Measurements from ENCODE around the gene DGCR2.

DGCR2 gene

DNA sequence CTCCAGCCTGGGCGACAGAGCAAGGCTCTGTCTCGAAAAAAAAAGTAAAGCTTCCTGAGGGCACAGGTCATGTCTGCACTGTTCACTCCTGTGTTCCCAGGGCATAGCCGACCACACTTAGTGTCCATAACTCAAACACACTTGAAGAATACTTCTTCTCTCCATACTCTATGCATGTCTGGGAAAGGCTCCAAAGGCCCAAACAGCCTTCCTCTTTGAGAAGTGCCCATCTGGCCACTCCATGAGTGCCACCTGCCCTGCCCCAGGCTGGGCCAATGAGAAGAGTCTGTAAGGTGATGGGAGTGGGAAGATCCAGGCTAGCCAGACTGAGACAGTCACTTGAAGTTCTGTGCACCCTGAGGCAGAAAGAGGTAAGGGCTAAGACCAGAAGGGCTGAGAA is 24.7 kb downstream of the DGCR2 start:
- TF ChIP-seq, protein P1, sequence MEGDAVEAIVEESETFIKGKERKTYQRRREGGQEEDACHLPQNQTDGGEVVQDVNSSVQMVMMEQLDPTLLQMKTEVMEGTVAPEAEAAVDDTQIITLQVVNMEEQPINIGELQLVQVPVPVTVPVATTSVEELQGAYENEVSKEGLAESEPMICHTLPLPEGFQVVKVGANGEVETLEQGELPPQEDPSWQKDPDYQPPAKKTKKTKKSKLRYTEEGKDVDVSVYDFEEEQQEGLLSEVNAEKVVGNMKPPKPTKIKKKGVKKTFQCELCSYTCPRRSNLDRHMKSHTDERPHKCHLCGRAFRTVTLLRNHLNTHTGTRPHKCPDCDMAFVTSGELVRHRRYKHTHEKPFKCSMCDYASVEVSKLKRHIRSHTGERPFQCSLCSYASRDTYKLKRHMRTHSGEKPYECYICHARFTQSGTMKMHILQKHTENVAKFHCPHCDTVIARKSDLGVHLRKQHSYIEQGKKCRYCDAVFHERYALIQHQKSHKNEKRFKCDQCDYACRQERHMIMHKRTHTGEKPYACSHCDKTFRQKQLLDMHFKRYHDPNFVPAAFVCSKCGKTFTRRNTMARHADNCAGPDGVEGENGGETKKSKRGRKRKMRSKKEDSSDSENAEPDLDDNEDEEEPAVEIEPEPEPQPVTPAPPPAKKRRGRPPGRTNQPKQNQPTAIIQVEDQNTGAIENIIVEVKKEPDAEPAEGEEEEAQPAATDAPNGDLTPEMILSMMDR (conservative IDR thresholded peaks at IDR 0.05; ENCODE audit: low read depth, low read length) = no peak
- no peak for DNase-seq (ENCODE audit: low read depth)
- no peak overlapping the region for H3K4me3 ChIP-seq (ENCODE audit: low read depth, low read length)

DNA sequence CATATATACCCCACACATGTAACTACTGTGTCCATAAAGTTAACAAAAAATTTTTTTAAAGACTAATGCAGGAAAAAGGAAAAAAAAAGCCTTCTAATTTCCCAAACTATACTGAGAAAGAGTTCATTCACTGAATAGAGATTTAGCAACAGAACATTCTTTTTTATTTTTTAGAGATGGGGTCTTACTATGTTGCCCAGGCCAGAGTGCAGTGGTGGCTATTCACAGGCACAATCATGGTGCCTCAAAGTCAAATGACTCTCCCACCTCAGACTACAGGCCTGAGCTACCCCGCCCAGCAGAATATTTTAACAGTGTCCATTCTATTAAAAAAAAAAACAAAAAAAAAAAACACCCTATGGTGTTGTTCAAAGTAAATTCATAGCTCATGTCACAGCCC is 25.7 kb downstream of the DGCR2 start:
- TF ChIP-seq, protein P1 (conservative IDR thresholded peaks at IDR 0.05; ENCODE audit: low read depth, low read length) = no peak

DNA sequence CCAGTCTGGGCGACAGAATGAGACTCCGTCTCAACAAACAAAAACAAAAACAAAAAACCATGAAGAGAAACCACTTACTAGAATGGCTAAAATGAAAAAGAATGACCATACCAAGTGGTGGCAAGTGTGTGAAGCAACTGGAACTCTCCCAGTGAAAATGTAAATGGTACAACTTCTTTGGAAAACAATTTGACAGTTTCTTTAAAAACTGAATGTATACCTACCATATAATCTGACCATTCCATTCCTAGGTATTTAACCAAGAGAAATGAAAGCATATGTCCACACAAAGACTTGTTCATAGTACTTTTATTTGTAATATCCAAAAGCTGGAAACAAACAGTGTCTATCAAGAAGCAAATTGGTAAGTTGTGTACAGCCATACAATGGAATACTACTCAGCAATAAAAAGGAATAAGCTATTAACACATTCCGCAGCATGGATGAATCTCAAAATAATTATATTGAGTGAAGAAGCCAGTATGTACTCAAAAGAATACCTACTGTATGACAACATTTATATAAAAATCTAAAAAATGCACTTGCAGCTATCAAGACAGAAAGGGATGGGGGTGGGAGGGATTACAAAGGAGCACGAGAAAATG is 27.7 kb downstream of the DGCR2 start:
- H3K4me3 ChIP-seq (ENCODE audit: low read depth, low read length) = no peak overlapping the region
- DNase-seq (ENCODE audit: low read depth) = no peak
- TF ChIP-seq, protein P1 (conservative IDR thresholded peaks at IDR 0.05; ENCODE audit: low read depth, low read length) = no peak

More for the DNA sequence above, 25.7 kb downstream of the DGCR2 start:
- no peak for DNase-seq (ENCODE audit: low read depth)
- no peak overlapping the region for H3K4me3 ChIP-seq (ENCODE audit: low read depth, low read length)

DNA sequence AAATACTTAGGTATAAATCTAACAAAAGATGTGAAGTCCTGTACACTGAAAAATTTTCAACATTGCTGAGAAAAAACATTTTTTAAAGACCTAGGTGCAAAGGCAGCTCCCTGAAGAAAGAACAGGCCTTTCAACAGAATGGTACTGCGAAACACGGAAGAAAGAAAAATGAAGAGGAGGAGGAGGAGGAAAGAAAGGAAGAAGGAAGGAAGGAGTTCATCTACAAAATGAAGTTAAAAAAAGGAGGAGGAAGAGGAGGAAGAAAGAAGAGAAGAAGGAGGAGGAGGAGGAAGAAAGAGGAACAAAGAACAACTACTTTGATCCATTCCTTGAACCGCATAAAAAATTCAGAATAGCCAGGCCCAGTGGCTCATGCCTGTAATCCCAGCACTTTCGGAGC is 29.5 kb downstream of the DGCR2 start:
- DNase-seq (ENCODE audit: low read depth) = no peak
- H3K4me3 ChIP-seq (ENCODE audit: low read depth, low read length) = no peak overlapping the region
- TF ChIP-seq, protein P1 (conservative IDR thresholded peaks at IDR 0.05; ENCODE audit: low read depth, low read length) = no peak

DNA sequence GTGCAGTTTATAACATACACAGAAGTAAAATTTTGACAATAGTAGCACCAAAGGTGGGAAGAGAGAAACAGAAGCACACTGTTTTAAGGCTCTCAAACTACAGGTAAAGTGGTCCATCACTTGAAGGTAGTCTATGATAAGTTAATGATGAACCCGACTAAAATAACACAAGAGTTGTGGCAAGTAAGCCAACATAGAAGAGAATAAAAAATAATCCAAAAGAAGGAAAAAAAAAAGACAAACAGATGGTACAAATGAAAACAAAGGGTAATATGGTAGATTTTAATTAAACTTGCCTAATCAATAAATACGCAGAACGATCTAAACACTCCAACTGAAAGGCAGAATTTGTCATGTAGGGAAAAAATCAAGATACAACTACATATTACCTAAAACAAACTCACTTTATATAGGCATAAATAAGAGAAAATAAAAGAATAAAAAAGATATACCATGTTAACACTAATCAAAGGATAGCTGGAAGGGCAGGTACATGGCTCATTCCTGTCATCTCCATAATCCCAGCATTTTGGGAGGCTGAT is 31.6 kb downstream of the DGCR2 start:
- no peak overlapping the region for H3K4me3 ChIP-seq (ENCODE audit: low read depth, low read length)
- TF ChIP-seq, protein P1 (conservative IDR thresholded peaks at IDR 0.05; ENCODE audit: low read depth, low read length) = no peak
- DNase-seq (ENCODE audit: low read depth) = no peak

DNA sequence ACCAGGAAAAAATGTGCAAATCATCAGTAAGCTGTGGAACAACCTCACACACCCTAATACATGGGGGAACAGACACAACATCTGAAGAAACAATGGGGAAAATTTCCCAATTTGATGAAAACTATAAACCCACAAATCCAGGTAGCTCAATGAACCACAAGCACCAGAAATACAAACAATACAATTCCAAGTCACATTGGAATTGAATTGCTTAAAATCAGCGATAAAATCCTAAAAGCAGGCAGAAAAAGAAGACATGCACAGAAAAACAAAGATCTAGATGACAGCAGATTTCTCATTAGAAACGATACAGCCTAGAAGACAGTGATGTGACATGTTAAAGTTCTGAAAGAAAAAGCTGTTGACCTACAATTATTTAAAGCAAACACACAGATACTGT is 32.0 kb downstream of the DGCR2 start:
- no peak for DNase-seq (ENCODE audit: low read depth)
- TF ChIP-seq, protein P1 (conservative IDR thresholded peaks at IDR 0.05; ENCODE audit: low read depth, low read length) = no peak
- no peak overlapping the region for H3K4me3 ChIP-seq (ENCODE audit: low read depth, low read length)
